H54 (cell line): ENCODE data around the gene ALDH18A1.
"Not testable (repeated sequence)": the region's sequence is repeated elsewhere in the genome, so short reads cannot be mapped to it uniquely, and the experiment has no call there.

Experiments
- DNase-seq: peaks from one replicate; pipeline ENCODE4 v3.0.0; 2011; ENCODE audit warnings: low spot score, mixed read lengths; ENCODE audit not compliant: insufficient read length
- FAIRE-seq: peaks from 3 replicates; lab custom pipeline; 2011; peaks lifted over from hg19 to GRCh38; lab: Jason Lieb, UNC
- POLR2A ChIP-seq: IDR thresholded peaks from 2 replicates; pipeline ENCODE4 v1.6.1; 2011; ENCODE audit warnings: low read depth, mild to moderate bottlenecking, low read length

ALDH18A1 gene

GRCh38 chr10:95628786-95629185, 27.7 kb downstream of the ALDH18A1 start:
- no peak for FAIRE-seq
- no peak for DNase-seq
- no peak for TF ChIP-seq POLR2A

GRCh38 chr10:95626500-95626899, 30.0 kb downstream of the ALDH18A1 start:
- TF ChIP-seq POLR2A, result no peak
- DNase-seq (no peak), FAIRE-seq (no peak)

- not testable (repeated sequence) for FAIRE-seq, DNase-seq
Measured at GRCh38 chr10:95620415-95620814, 36.1 kb downstream of the ALDH18A1 start.

- TF ChIP-seq POLR2A, result no peak
- FAIRE-seq (no peak), DNase-seq (no peak)
Measured at GRCh38 chr10:95618101-95618500, 38.4 kb downstream of the ALDH18A1 start.

GRCh38 chr10:95616446-95616845, 40.1 kb downstream of the ALDH18A1 start:
- DNase-seq, result no peak
- TF ChIP-seq POLR2A, result no peak
- FAIRE-seq, result no peak

GRCh38 chr10:95613330-95613729, 43.2 kb downstream of the ALDH18A1 start:
- FAIRE-seq (no peak), DNase-seq (no peak)
- TF ChIP-seq POLR2A, result no peak

GRCh38 chr10:95610727-95611126, 45.8 kb downstream of the ALDH18A1 start:
- TF ChIP-seq POLR2A, result no peak
- no peak for FAIRE-seq

GRCh38 chr10:95606922-95607321, 49.6 kb downstream of the ALDH18A1 start:
- DNase-seq (no peak), FAIRE-seq (no peak)
- no peak for TF ChIP-seq POLR2A

More at GRCh38 chr10:95610727-95611126, 45.8 kb downstream of the ALDH18A1 start:
- DNase-seq, result no peak

GRCh38 chr10:95605163-95605562, 51.3 kb downstream of the ALDH18A1 start:
- DNase-seq (no peak), FAIRE-seq (no peak)
- no peak for TF ChIP-seq POLR2A

GRCh38 chr10:95604630-95605029, 51.9 kb downstream of the ALDH18A1 start:
- no peak for TF ChIP-seq POLR2A
- FAIRE-seq (no peak), DNase-seq (no peak)

GRCh38 chr10:95602382-95602781, 54.1 kb downstream of the ALDH18A1 start:
- FAIRE-seq (no peak), DNase-seq (no peak)
- no peak for TF ChIP-seq POLR2A

- FAIRE-seq (peak; percentile 90), DNase-seq (peak; percentile 85)
- TF ChIP-seq POLR2A, result no peak
Measured at GRCh38 chr10:95601116-95601719, 55.3 kb downstream of the ALDH18A1 start.

GRCh38 chr10:95600158-95600557, 56.4 kb downstream of the ALDH18A1 start:
- no peak for FAIRE-seq
- no peak for DNase-seq
- TF ChIP-seq POLR2A, result no peak

- no peak for TF ChIP-seq POLR2A
- no peak for FAIRE-seq
- no peak for DNase-seq
Measured at GRCh38 chr10:95597788-95598187, 58.7 kb downstream of the ALDH18A1 start.

GRCh38 chr10:95588025-95588424, 68.5 kb downstream of the ALDH18A1 start:
- DNase-seq (no peak), FAIRE-seq (no peak)
- no peak for TF ChIP-seq POLR2A
